Esophagus muscularis mucosa (tissue), 4 donors: ENCODE measurements around the gene MAP1B. TPM values are rescaled to one million over a fixed set of nuclear protein-coding genes. Genes with fewer than 3 reads are reported as not detected.

ENCODE experiments used
- DNase-seq: peaks from one replicate; pipeline ENCODE4 v3.0.0-alpha.2; 2017; ENCODE audit errors: extremely low spot score
- H3K27ac ChIP-seq, 4 donors: fragments of 200-600 bp; sonication (generic); replicated peaks in 1 of 4; 1 replicate in 3 of 4; 2 replicates in 1 of 4; pipeline ENCODE4 v1.5.1; 2016 to 2019; ENCODE audit warnings: mild to moderate bottlenecking in 1 of 4
- H3K27me3 ChIP-seq, 4 donors: fragments of 200-600 bp; sonication (generic); one replicate each; pipeline versions ENCODE4 v1.5.1 to v1.6.0; 2016 to 2019
- H3K36me3 ChIP-seq, 4 donors: fragments of 200-600 bp; sonication (generic); one replicate each; pipeline ENCODE4 v1.5.1; 2016 to 2019
- H3K4me1 ChIP-seq, 4 donors: fragments of 200-600 bp; sonication (generic); one replicate each; pipeline ENCODE4 v1.5.1; 2016 to 2019
- H3K4me3 ChIP-seq, 4 donors: fragments of 200-600 bp; sonication (generic); 1 replicate in 2 of 4; 2 replicates in 2 of 4; pipeline ENCODE4 v1.5.1; 2016 to 2019; ENCODE audit warnings: mild to moderate bottlenecking in 4 of 4, moderate library complexity in 1 of 4
- H3K9me3 ChIP-seq, 4 donors: fragments of 200-600 bp; sonication (generic); 1 replicate in 3 of 4; 2 replicates in 1 of 4; pipeline ENCODE4 v1.5.1; 2016 to 2019
- CTCF ChIP-seq, 3 experiments: fragments of 200-600 bp in 2 of 3; fragments of 450-650 bp in 1 of 3; sonication (generic) in 2 of 3; IDR thresholded peaks; one replicate each; pipeline ENCODE4 v1.5.1; 2017 to 2019; ENCODE audit warnings: antibody characterized with exemption in 3 of 3, mild to moderate bottlenecking in 2 of 3, moderate library complexity in 1 of 3
- EP300 ChIP-seq: sonication (generic); formaldehyde crosslinking; IDR thresholded peaks from one replicate; pipeline ENCODE4 v1.6.1; 2017; ENCODE audit warnings: antibody characterized with exemption
- POLR2A ChIP-seq: fragments of 450-650 bp; IDR thresholded peaks from one replicate; pipeline ENCODE4 v1.6.1; 2017; ENCODE audit warnings: antibody characterized with exemption, moderate library complexity, mild to moderate bottlenecking, low read depth
- POLR2AphosphoS5 ChIP-seq, 2 donors: sonication (generic); formaldehyde crosslinking; IDR thresholded peaks; one replicate each; pipeline ENCODE4 v1.6.1; 2017; ENCODE audit warnings: antibody characterized with exemption in 2 of 2
- WGBS: methylation state at CpG from one replicate; pipeline ENCODE4 v1.1.5; 2018; 5-methylcytosine and 5-hydroxymethylcytosine counted together
- intact Hi-C: fragments of 100-400 bp; cut with DNase I; formaldehyde crosslinking; loops from one replicate; pipeline ENCODE4 v1.15.1; 2023
- total RNA-seq, 4 donors: library from RNA; depleted of rRNA; stranded (reverse); fragments of >200 nt; gene quantifications; one replicate each; pipeline versions ENCODE4 v1.1.0 to v1.2.1, GENCODE V29; 2016

The MAP1B gene
- total RNA-seq, 4 donors from 2014 or later = 755 to 1,378 (median 1,096) TPM

- H3K27ac ChIP-seq = peak overlapping the region in 1 of 4 donors; percentile 1
- no peak overlapping the region for H3K4me3 ChIP-seq
- peaks cover 0 to 49% (median 27%) of the 10 kb centered on the region in 4 donors for H3K36me3 ChIP-seq
- peaks cover 5 to 66% (median 58%) of the 10 kb centered on the region in 4 donors for H3K4me1 ChIP-seq
- intact Hi-C loops = loop anchor here (5.0 kb wide), 1 partner anchor 60 kb away; no protein-coding TSS in a partner anchor
- 76% methylated on average over 12 of the region's 12 CpGs for WGBS
- no peaks in the 10 kb centered on the region for H3K27me3 ChIP-seq
- TF ChIP-seq POLR2A (no peak), EP300 (no peak), CTCF (IDR thresholded peaks at IDR 0.05) (no peak), POLR2AphosphoS5 (IDR thresholded peaks at IDR 0.05) (no peak)
- no peak for DNase-seq
- no peaks in the 10 kb centered on the region for H3K9me3 ChIP-seq
These were observed 14.6 kb downstream of the MAP1B start for GRCh38 chr5:72121780-72122445.

- peaks cover 5 to 67% (median 57%) of the 10 kb centered on the region in 4 donors for H3K4me1 ChIP-seq
- WGBS = 95% methylated on average over 3 of the region's 3 CpGs
- H3K9me3 ChIP-seq = no peaks in the 10 kb centered on the region
- H3K4me3 ChIP-seq = no peak overlapping the region
- no peaks in the 10 kb centered on the region for H3K27me3 ChIP-seq
- intact Hi-C loops = loop anchor here (5.0 kb wide), 1 partner anchor 60 kb away; no protein-coding TSS in a partner anchor
- H3K27ac ChIP-seq = no peak overlapping the region
- peaks cover 0 to 42% (median 20%) of the 10 kb centered on the region in 4 donors for H3K36me3 ChIP-seq
- TF ChIP-seq CTCF (IDR thresholded peaks at IDR 0.05) (no peak), POLR2AphosphoS5 (IDR thresholded peaks at IDR 0.05) (no peak), EP300 (no peak), POLR2A (no peak)
- no peak for DNase-seq
These were observed 15.3 kb downstream of the MAP1B start for GRCh38 chr5:72122602-72123001.

GRCh38 chr5:72123764-72124376, 16.6 kb downstream of the MAP1B start:
- intact Hi-C loops = loop anchor here (5.0 kb wide), 1 partner anchor 58 kb away; no protein-coding TSS in a partner anchor
- 87% methylated on average over 9 of the region's 9 CpGs for WGBS

GRCh38 chr5:72125271-72125940, 18.1 kb downstream of the MAP1B start:
- H3K4me1 ChIP-seq = peaks cover 5 to 80% (median 72%) of the 10 kb centered on the region in 4 donors
- intact Hi-C loops = no loop called here
- H3K27me3 ChIP-seq = no peaks in the 10 kb centered on the region
- H3K36me3 ChIP-seq = peaks cover 0 to 25% (median 11%) of the 10 kb centered on the region in 4 donors
- DNase-seq = no peak
- H3K27ac ChIP-seq = peak overlapping the region in 2 of 4 donors; percentile 8 to 10
- no peak overlapping the region for H3K4me3 ChIP-seq
- TF ChIP-seq POLR2A (no peak), POLR2AphosphoS5 (IDR thresholded peaks at IDR 0.05) (no peak), CTCF (IDR thresholded peaks at IDR 0.05) (no peak), EP300 (no peak)
- WGBS = 61% methylated on average over 1 of the region's 1 CpG
- H3K9me3 ChIP-seq = no peaks in the 10 kb centered on the region

More at GRCh38 chr5:72123764-72124376, 16.6 kb downstream of the MAP1B start:
- Histone ChIP-seq H3K27me3 (no peaks in the 10 kb centered on the region), H3K9me3 (no peaks in the 10 kb centered on the region), H3K4me1 (peaks cover 5 to 67% (median 58%) of the 10 kb centered on the region in 4 donors), H3K27ac (peak overlapping the region in 1 of 4 donors; percentile 19), H3K4me3 (no peak overlapping the region), H3K36me3 (peaks cover 0 to 29% (median 13%) of the 10 kb centered on the region in 4 donors)
- no peak for DNase-seq
- no peak for TF ChIP-seq EP300
- TF ChIP-seq CTCF (IDR thresholded peaks at IDR 0.05) = no peak
- TF ChIP-seq POLR2AphosphoS5 (IDR thresholded peaks at IDR 0.05) = no peak
- no peak for TF ChIP-seq POLR2A
